Measurements from ENCODE around the gene PLS1. TPM values are rescaled to one million over a fixed set of nuclear protein-coding genes. Genes with fewer than 3 reads are reported as not detected.
"Not testable (repeated sequence)": the region's sequence is repeated elsewhere in the genome, so short reads cannot be mapped to it uniquely, and the experiment has no call there.

PLS1 gene
- total RNA-seq, 4 donors from 2014 or later, result 13.5 to 27.8 (median 19.3) TPM

- TF ChIP-seq CTCF (IDR thresholded peaks at IDR 0.05) (no peak), POLR2A (IDR thresholded peaks at IDR 0.05) (no peak)
- Histone ChIP-seq H3K36me3 (no peaks in the 10 kb centered on the region), H3K4me1 (no peaks in the 10 kb centered on the region), H3K4me3 (no peak overlapping the region), H3K27ac (no peak overlapping the region), H3K27me3 (peaks cover 0 to 6% (median 0%) of the 10 kb centered on the region in 4 donors), H3K9me3 (no peaks in the 10 kb centered on the region)
- WGBS, 2 donors, result 50 to 56% methylated on average over 1 of the region's 1 CpG
- no peak for DNase-seq
- intact Hi-C loops (cut with DNase I), result no loop called here
Measured at GRCh38 chr3:142588703-142589102, 7.5 kb upstream of the PLS1 start.

GRCh38 chr3:142592268-142592667, 3.9 kb upstream of the PLS1 start:
- WGBS, 2 donors, result 93 to 94% methylated on average over 7 of the region's 7 CpGs
- H3K4me3 ChIP-seq; H3K27me3 ChIP-seq; DNase-seq; H3K9me3 ChIP-seq; H3K27ac ChIP-seq; H3K36me3 ChIP-seq; intact Hi-C loops (cut with DNase I): not testable (repeated sequence)
- peaks cover 0 to 15% (median 5%) of the 10 kb centered on the region in 3 donors for H3K4me1 ChIP-seq

DNA sequence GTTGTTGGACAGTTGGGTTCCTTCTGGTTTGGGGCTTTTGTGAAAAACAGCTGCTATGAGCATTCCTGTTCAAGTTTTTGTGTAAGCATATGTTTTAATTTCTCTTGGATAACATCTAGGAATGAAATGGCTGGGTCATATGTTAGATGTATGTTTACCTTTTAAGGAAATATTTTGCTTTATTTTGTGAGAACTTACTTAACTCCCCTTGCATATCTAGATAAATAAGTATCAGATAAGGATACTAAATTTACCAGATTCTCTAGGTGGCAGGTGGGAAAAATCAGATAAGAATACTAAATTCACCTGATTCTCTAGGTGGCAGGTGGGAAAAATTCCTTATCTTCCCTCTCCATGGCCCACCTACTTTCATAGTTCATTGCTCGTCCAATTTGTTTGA, 1.1 kb upstream of the PLS1 start:
- H3K9me3 ChIP-seq, result no peaks in the 10 kb centered on the region
- H3K4me3 ChIP-seq, result peak overlapping the region in 2 of 4 donors; percentile 67 to 73
- H3K27me3 ChIP-seq, result no peaks in the 10 kb centered on the region

GRCh38 chr3:142595581-142595950, 627 bp upstream of the PLS1 start:
- H3K27ac ChIP-seq, result peak overlapping the region in 3 of 4 donors; percentile 69 to 76 (median 74)
- WGBS, 2 donors, result 12 to 17% methylated on average over 7 of the region's 7 CpGs
- TF ChIP-seq CTCF (IDR thresholded peaks at IDR 0.05), result no peak
- no peak for TF ChIP-seq POLR2A (IDR thresholded peaks at IDR 0.05)
- H3K27me3 ChIP-seq, result no peaks in the 10 kb centered on the region
- peaks cover 3 to 26% (median 7%) of the 10 kb centered on the region in 3 donors for H3K4me1 ChIP-seq
- peak overlapping the region; percentile 67 to 79 (median 71) for H3K4me3 ChIP-seq
- intact Hi-C loops (cut with DNase I), result no loop called here
- no peaks in the 10 kb centered on the region for H3K36me3 ChIP-seq
- H3K9me3 ChIP-seq, result no peaks in the 10 kb centered on the region
- no peak for DNase-seq

More for the DNA sequence above, 1.1 kb upstream of the PLS1 start:
- WGBS, 2 donors, result 19 to 25% methylated on average over 1 of the region's 1 CpG
- Histone ChIP-seq H3K4me1 (peaks cover 3 to 26% (median 7%) of the 10 kb centered on the region in 3 donors), H3K27ac (peak overlapping the region in 2 of 4 donors; percentile 74 to 76), H3K36me3 (no peaks in the 10 kb centered on the region)
- TF ChIP-seq CTCF (IDR thresholded peaks at IDR 0.05) (no peak), POLR2A (IDR thresholded peaks at IDR 0.05) (no peak)
- intact Hi-C loops (cut with DNase I), result no loop called here
- DNase-seq, result no peak

DNA sequence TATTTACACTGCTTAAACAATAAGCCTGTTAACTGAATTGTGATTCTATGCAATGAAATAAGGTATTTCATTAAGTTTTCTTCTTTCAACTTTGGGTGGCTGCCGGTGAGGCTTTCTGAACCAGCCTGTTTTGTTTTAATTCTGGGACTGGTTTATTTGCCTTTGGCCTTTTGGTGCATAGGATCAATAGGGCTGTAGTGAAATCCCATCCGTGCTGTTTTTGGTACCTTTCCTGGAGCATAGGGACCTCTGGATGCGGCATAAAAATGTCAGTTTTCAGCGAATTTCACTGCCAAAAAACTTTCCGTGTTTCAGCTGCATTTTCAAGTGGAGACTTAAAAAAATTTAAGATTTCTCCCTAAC, 514 bp downstream of the PLS1 start:
- Histone ChIP-seq H3K36me3 (no peaks in the 10 kb centered on the region), H3K4me3 (peak overlapping the region; percentile 67 to 79 (median 71)), H3K4me1 (peaks cover 3 to 26% (median 7%) of the 10 kb centered on the region in 3 donors), H3K27me3 (no peaks in the 10 kb centered on the region), H3K9me3 (no peaks in the 10 kb centered on the region), H3K27ac (peak overlapping the region; percentile 65 to 76 (median 72))
- 7 to 12% methylated on average over 5 of the region's 5 CpGs for WGBS, 2 donors
- intact Hi-C loops (cut with DNase I), result no loop called here
- no peak for TF ChIP-seq POLR2A (IDR thresholded peaks at IDR 0.05)
- no peak for TF ChIP-seq CTCF (IDR thresholded peaks at IDR 0.05)
- DNase-seq, result no peak

DNA sequence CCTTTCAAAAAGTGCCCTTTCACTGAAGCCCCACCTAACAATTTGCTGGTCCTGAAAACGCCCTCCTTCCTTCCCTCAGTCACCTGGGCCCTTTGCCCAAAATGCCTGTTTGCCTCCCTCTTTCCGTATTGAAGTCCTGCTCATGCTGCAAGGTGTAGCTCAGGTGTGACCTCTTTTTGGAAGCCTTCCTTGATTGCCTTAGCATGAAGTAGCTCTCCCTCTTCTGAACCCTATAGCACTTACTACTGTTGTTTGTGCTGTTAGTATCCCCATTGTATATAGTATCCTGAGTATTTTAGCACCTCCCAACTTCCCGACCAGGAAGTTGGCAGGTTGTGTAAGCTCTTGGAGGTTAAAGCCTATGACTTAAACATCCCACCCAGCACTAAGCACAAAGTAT, 1.7 kb downstream of the PLS1 start:
- no peaks in the 10 kb centered on the region for H3K36me3 ChIP-seq
- no peak overlapping the region for H3K27ac ChIP-seq
- intact Hi-C loops (cut with DNase I), result no loop called here
- H3K27me3 ChIP-seq, result no peaks in the 10 kb centered on the region
- peaks cover 3 to 26% (median 7%) of the 10 kb centered on the region in 3 donors for H3K4me1 ChIP-seq
- no peak for DNase-seq
- WGBS, 2 donors, result 34 to 42% methylated on average over 3 of the region's 3 CpGs
- no peak overlapping the region for H3K4me3 ChIP-seq
- H3K9me3 ChIP-seq, result no peaks in the 10 kb centered on the region
- TF ChIP-seq POLR2A (IDR thresholded peaks at IDR 0.05) (no peak), CTCF (IDR thresholded peaks at IDR 0.05) (no peak)
